Tibial artery (tissue), 4 donors: ENCODE data around the gene MED14.

ENCODE experiments used
- DNase-seq, 2 donors: peaks; one replicate each; pipeline ENCODE4 v3.0.0-alpha.2; 2019
- H3K27ac ChIP-seq, 2 donors: fragments of 200-600 bp; sonication (generic) in 1 of 2; 1 replicate in 1 of 2; 2 replicates in 1 of 2; pipeline ENCODE4 v1.5.1; 2018 to 2019; ENCODE audit warnings: mild to moderate bottlenecking in 1 of 2
- H3K27me3 ChIP-seq, 2 donors: fragments of 200-600 bp; sonication (generic) in 1 of 2; one replicate each; pipeline versions ENCODE4 v1.5.1 to v1.6.0; 2016 to 2019
- H3K36me3 ChIP-seq, 3 donors: fragments of 200-600 bp; sonication (generic) in 2 of 3; one replicate each; pipeline ENCODE4 v1.5.1; 2016 to 2019; ENCODE audit warnings: mild to moderate bottlenecking in 2 of 3
- H3K4me1 ChIP-seq, 4 donors: fragments of 200-600 bp; sonication (generic) in 2 of 4; 1 replicate in 3 of 4; 2 replicates in 1 of 4; pipeline ENCODE4 v1.5.1; 2016 to 2019
- H3K4me3 ChIP-seq, 2 donors: fragments of 200-600 bp; sonication (generic) in 1 of 2; 1 replicate in 1 of 2; 2 replicates in 1 of 2; pipeline ENCODE4 v1.5.1; 2018 to 2019; ENCODE audit warnings: mild to moderate bottlenecking in 2 of 2
- H3K9me3 ChIP-seq, 3 donors: fragments of 200-600 bp; sonication (generic) in 1 of 3; one replicate each; pipeline ENCODE4 v1.5.1; 2016 to 2019
- CTCF ChIP-seq, 2 experiments: fragments of 200-600 bp in 1 of 2; fragments of 450-650 bp in 1 of 2; IDR thresholded peaks; one replicate each; pipeline ENCODE4 v1.5.1; 2017 to 2019; ENCODE audit warnings: antibody characterized with exemption in 2 of 2, mild to moderate bottlenecking in 1 of 2, moderate library complexity in 1 of 2
- intact Hi-C: fragments of 100-400 bp; cut with DNase I; formaldehyde crosslinking; loops from one replicate; pipeline ENCODE4 v1.15.0; 2023; ENCODE audit warnings: low total_unique reads

Gene MED14

GRCh38 chrX:40727581-40728252 is 7.6 kb downstream of the MED14 start:
- Histone ChIP-seq H3K27me3 (no peaks in the 10 kb centered on the region), H3K4me1 (peaks cover 0 to 15% (median 0%) of the 10 kb centered on the region in 4 donors), H3K9me3 (no peaks in the 10 kb centered on the region), H3K36me3 (no peaks in the 10 kb centered on the region), H3K4me3 (no peak overlapping the region), H3K27ac (no peak overlapping the region)
- intact Hi-C loops, result no loop called here
- DNase-seq, result no peak
- TF ChIP-seq CTCF (IDR thresholded peaks at IDR 0.05), result no peak

- no peak overlapping the region for H3K4me3 ChIP-seq
- peaks cover 0 to 12% (median 0%) of the 10 kb centered on the region in 4 donors for H3K4me1 ChIP-seq
- no peak for DNase-seq
- H3K27ac ChIP-seq, result no peak overlapping the region
- no peak for TF ChIP-seq CTCF (IDR thresholded peaks at IDR 0.05)
- H3K36me3 ChIP-seq, result peaks cover 0 to 3% (median 0%) of the 10 kb centered on the region in 3 donors
- H3K9me3 ChIP-seq, result no peaks in the 10 kb centered on the region
- intact Hi-C loops, result no loop called here
- no peaks in the 10 kb centered on the region for H3K27me3 ChIP-seq
Observed at GRCh38 chrX:40727093-40727492, 8.2 kb downstream of the MED14 start.

GRCh38 chrX:40722930-40723329 is 12.4 kb downstream of the MED14 start:
- Histone ChIP-seq H3K36me3 (peaks cover 0 to 17% (median 16%) of the 10 kb centered on the region in 3 donors), H3K27me3 (no peaks in the 10 kb centered on the region), H3K4me1 (peaks cover 0 to 5% (median 0%) of the 10 kb centered on the region in 4 donors), H3K27ac (no peak overlapping the region), H3K4me3 (no peak overlapping the region), H3K9me3 (no peaks in the 10 kb centered on the region)
- TF ChIP-seq CTCF (IDR thresholded peaks at IDR 0.05), result no peak
- intact Hi-C loops, result no loop called here
- DNase-seq, result no peak

- H3K27ac ChIP-seq, result no peak overlapping the region
- peaks cover 0 to 5% (median 0%) of the 10 kb centered on the region in 4 donors for H3K4me1 ChIP-seq
- intact Hi-C loops, result no loop called here
- H3K27me3 ChIP-seq, result no peaks in the 10 kb centered on the region
- H3K9me3 ChIP-seq, result no peaks in the 10 kb centered on the region
- peaks cover 0 to 17% (median 16%) of the 10 kb centered on the region in 3 donors for H3K36me3 ChIP-seq
- no peak overlapping the region for H3K4me3 ChIP-seq
- no peak for TF ChIP-seq CTCF (IDR thresholded peaks at IDR 0.05)
- DNase-seq, result no peak
Observed at GRCh38 chrX:40721489-40722106, 13.7 kb downstream of the MED14 start.

- TF ChIP-seq CTCF (IDR thresholded peaks at IDR 0.05), result no peak
- Histone ChIP-seq H3K27me3 (no peaks in the 10 kb centered on the region), H3K4me1 (peaks cover 0 to 5% (median 0%) of the 10 kb centered on the region in 4 donors), H3K4me3 (no peak overlapping the region), H3K9me3 (no peaks in the 10 kb centered on the region), H3K27ac (no peak overlapping the region), H3K36me3 (peaks cover 0 to 17% (median 16%) of the 10 kb centered on the region in 3 donors)
- intact Hi-C loops, result no loop called here
- no peak for DNase-seq
Observed at GRCh38 chrX:40720792-40721191, 14.6 kb downstream of the MED14 start.
